HepG2 (cell line): ENCODE results near the gene ACACA. TPM values are rescaled to one million over a fixed set of nuclear protein-coding genes. Genes with fewer than 3 reads are reported as not detected.

Source experiments
- ASH2L ChIP-seq: fragments of 300-600, 200-600 bp; sonication (generic); IDR thresholded peaks from 2 replicates; pipeline ENCODE4 v1.7.0; 2017; ENCODE audit warnings: low read depth, mild to moderate bottlenecking, moderate library complexity, mixed read lengths, low read length; ENCODE audit not compliant: insufficient read length
- BORCS8-MEF2B ChIP-seq: sonication (generic); formaldehyde crosslinking; IDR thresholded peaks from 2 replicates; pipeline ENCODE4 v1.8.0; 2022; ENCODE audit warnings: mild to moderate bottlenecking, missing genetic modification reagents
- BRD4 ChIP-seq: sonication (generic); formaldehyde crosslinking; IDR thresholded peaks from 2 replicates; pipeline ENCODE4 v1.4.0; 2020; ENCODE audit warnings: missing genetic modification reagents
- BRF2 ChIP-seq: sonication (generic); formaldehyde crosslinking; IDR thresholded peaks from 2 replicates; pipeline ENCODE4 v1.8.1; 2022; ENCODE audit warnings: mild to moderate bottlenecking, missing genetic modification reagents
- HIC2 ChIP-seq: sonication (generic); formaldehyde crosslinking; IDR thresholded peaks from 2 replicates; pipeline ENCODE4 v1.9.0; 2022; ENCODE audit warnings: low read depth, missing genetic modification reagents
- HMG20B ChIP-seq: conservative IDR thresholded peaks from 2 replicates; pipeline ENCODE4 v1.6.1; 2016; ENCODE audit warnings: missing genetic modification reagents, missing compliant biosample characterization
- KDM3A ChIP-seq: IDR thresholded peaks from 2 replicates; pipeline ENCODE4 v1.6.1; 2018; ENCODE audit warnings: low read depth, missing compliant biosample characterization
- KLF15 ChIP-seq: sonication (generic); formaldehyde crosslinking; IDR thresholded peaks from 2 replicates; pipeline ENCODE4 v1.8.1; 2023; ENCODE audit warnings: borderline replicate concordance, mild to moderate bottlenecking, inconsistent platforms, missing genetic modification reagents, mixed read lengths
- MATR3 ChIP-seq: sonication (generic); formaldehyde crosslinking; IDR thresholded peaks from 2 replicates; pipeline ENCODE4 v1.4.0; 2020; ENCODE audit warnings: missing genetic modification reagents
- NONO ChIP-seq, 2 experiments: fragments of 450-650 bp in 1 of 2; sonication (generic) in 1 of 2; formaldehyde crosslinking in 1 of 2; IDR thresholded peaks in 1 of 2; conservative IDR thresholded peaks in 1 of 2; 2 replicates each; pipeline versions ENCODE4 v1.6.1 to v1.8.0; 2017 to 2022; ENCODE audit warnings: mild to moderate bottlenecking in 1 of 2, missing genetic modification reagents in 1 of 2, moderate library complexity in 1 of 2
- POLR2AphosphoS2 ChIP-seq: IDR thresholded peaks from 2 replicates; pipeline ENCODE4 v1.6.1; 2011; ENCODE audit warnings: low read depth, low read length, improper control_type of control experiment
- RBFOX2 ChIP-seq: fragments of 200-400 bp; formaldehyde crosslinking; IDR thresholded peaks from 2 replicates; pipeline ENCODE4 v1.6.1; 2017; ENCODE audit warnings: low read depth, mild to moderate bottlenecking, low read length
- TFAP4 ChIP-seq: sonication (generic); IDR thresholded peaks from 2 replicates; pipeline ENCODE4 v1.6.1; 2016; ENCODE audit warnings: low read depth, borderline replicate concordance
- TMF1 ChIP-seq: sonication (generic); formaldehyde crosslinking; IDR thresholded peaks from 2 replicates; pipeline ENCODE4 v1.8.1; 2022; ENCODE audit warnings: low read depth, missing genetic modification reagents
- ZFP90 ChIP-seq: sonication (generic); formaldehyde crosslinking; IDR thresholded peaks from 2 replicates; pipeline ENCODE4 v1.8.0; 2022; ENCODE audit warnings: missing genetic modification reagents, mild to moderate bottlenecking, inconsistent platforms, borderline replicate concordance
- ZNF234 ChIP-seq: sonication (generic); formaldehyde crosslinking; conservative IDR thresholded peaks from 2 replicates; pipeline ENCODE4 v1.5.1; 2020; ENCODE audit warnings: mild to moderate bottlenecking, missing genetic modification reagents
- ZNF362 ChIP-seq: sonication (generic); formaldehyde crosslinking; IDR thresholded peaks from 2 replicates; pipeline ENCODE4 v1.4.0; 2020; ENCODE audit warnings: missing genetic modification reagents, mild to moderate bottlenecking, borderline replicate concordance
- ZNF557 ChIP-seq: sonication (generic); formaldehyde crosslinking; IDR thresholded peaks from 2 replicates; pipeline ENCODE4 v1.4.0; 2020; ENCODE audit warnings: missing genetic modification reagents
- ZNF577 ChIP-seq: sonication (generic); formaldehyde crosslinking; IDR thresholded peaks from 2 replicates; pipeline ENCODE4 v1.4.0; 2020; ENCODE audit warnings: mild to moderate bottlenecking, low read depth, missing genetic modification reagents, borderline replicate concordance
- ZNF678 ChIP-seq: sonication (generic); formaldehyde crosslinking; IDR thresholded peaks from 2 replicates; pipeline ENCODE4 v1.4.0; 2020; ENCODE audit warnings: mild to moderate bottlenecking, missing genetic modification reagents
- polyA plus RNA-seq, 8 experiments: library from polyadenylated mRNA; depleted of rRNA in 3 of 8; stranded (reverse) in 7 of 8; unstranded in 1 of 8; fragments of >200 nt; fragmentation: Illumina TruSeq in 4 of 8; extraction: Trizol in 4 of 8; gene quantifications; 2 replicates each; pipeline versions ENCODE4 v1.2.1 to v1.2.3, GENCODE V29; 2011 to 2016; ENCODE audit warnings: low read depth in 4 of 8, missing spikeins in 1 of 8, mixed read lengths in 1 of 8; ENCODE audit not compliant: insufficient read depth in 1 of 8
- total RNA-seq, 5 experiments: library from RNA; depleted of rRNA; stranded (reverse); fragments of >200 nt; fragmentation: Illumina TruSeq; extraction: Trizol; gene quantifications; 2 replicates each; pipeline ENCODE4 v1.2.3, GENCODE V29; 2016; ENCODE audit warnings: low read depth in 1 of 5

Gene ACACA
- total and polyA plus RNA-seq, 2 of the 13 experiments (the other 11 are each of a cell fraction or from before 2014, with no cell fraction given), result 39.2 to 47.2 TPM

GRCh38 chr17:37358098-37358829 lies 48.4 kb downstream of the ACACA start (continued):
- no peak for TF ChIP-seq BORCS8-MEF2B (CRISPR knock-in tag)
- 0 out of 2 replicates have a peak, but pooled peaks have one; percentile 25 for TF ChIP-seq BRF2 (CRISPR knock-in tag)
- no peak for TF ChIP-seq BRD4 (CRISPR knock-in tag)
- TF ChIP-seq ZNF362, result no peak
- no peak; the same call in 1 of the 2 replicates for TF ChIP-seq ZNF234 (CRISPR knock-in tag)
- no peak for TF ChIP-seq KDM3A (CRISPR knock-in tag)
- 0 out of 2 replicates have a peak, but pooled peaks have one; percentile 28 for TF ChIP-seq KLF15 (CRISPR knock-in tag)
- no peak for TF ChIP-seq RBFOX2
- TF ChIP-seq HIC2 (CRISPR knock-in tag), result no peak
- no peak for TF ChIP-seq NONO (IDR thresholded peaks at IDR 0.05)
- peak; percentile 79; the same call in 1 of the 2 replicates for TF ChIP-seq NONO (CRISPR knock-in tag; conservative IDR thresholded peaks at IDR 0.05)
- no peak for TF ChIP-seq MATR3 (CRISPR knock-in tag)
- TF ChIP-seq ZNF577 (CRISPR knock-in tag), result no peak
- 0 out of 2 replicates have a peak, but pooled peaks have one; percentile 82 for TF ChIP-seq ZFP90 (CRISPR knock-in tag)
- TF ChIP-seq TMF1 (CRISPR knock-in tag), result no peak
- no peak for TF ChIP-seq TFAP4
- TF ChIP-seq POLR2AphosphoS2, result 0 out of 2 replicates have a peak, but pooled peaks have one; percentile 65
- no peak; the same call in 1 of the 2 replicates for TF ChIP-seq ZNF557
- TF ChIP-seq HMG20B (CRISPR knock-in tag), result no peak
- TF ChIP-seq ZNF678 (CRISPR knock-in tag), result 0 out of 2 replicates have a peak, but pooled peaks have one; percentile 18
- peak; percentile 21 for TF ChIP-seq ASH2L
